GM10847 (cell line): Measurements from ENCODE around the gene GARNL3.

Experiments
- POLR2A ChIP-seq: IDR thresholded peaks from 2 replicates; pipeline ENCODE4 v1.6.1; 2011; ENCODE audit not compliant: insufficient read length; ENCODE audit errors: extremely low read depth

The GARNL3 gene

DNA sequence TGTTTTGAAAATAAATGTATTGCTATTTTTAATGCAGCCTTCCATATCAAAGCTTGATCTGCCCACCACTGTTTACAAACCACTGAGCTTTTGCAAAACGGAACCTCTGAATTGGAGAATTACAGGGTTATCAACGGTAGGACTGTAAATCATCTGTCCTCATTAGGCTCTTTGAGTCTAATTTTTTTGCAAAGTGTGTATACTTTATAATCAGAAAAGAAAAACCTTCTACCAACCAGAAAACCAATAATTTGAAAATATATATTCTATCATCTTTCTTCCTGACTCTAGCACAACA lies 125.6 kb downstream of the GARNL3 start:
- TF ChIP-seq POLR2A = no peak

DNA sequence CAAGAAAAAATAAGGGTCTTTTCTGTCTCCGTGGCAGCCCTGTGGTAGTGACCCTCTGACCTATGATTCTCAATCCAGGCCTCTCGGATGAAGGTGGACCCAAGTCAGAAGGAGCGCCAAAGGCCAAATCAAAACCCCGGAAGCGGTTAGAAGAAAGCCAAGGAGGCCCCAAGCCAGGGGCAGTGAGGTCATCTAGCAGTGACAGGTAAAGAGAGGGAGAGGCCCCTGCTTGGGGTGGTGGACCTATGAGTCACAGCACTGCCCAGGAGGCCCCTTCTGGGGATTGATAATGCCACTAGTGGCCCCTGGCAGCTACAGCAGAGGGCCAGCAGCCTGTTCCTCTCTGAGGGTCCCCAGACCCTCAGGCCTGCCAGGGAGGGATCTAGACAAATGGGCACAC lies 126.0 kb downstream of the GARNL3 start:
- no peak for TF ChIP-seq POLR2A

DNA sequence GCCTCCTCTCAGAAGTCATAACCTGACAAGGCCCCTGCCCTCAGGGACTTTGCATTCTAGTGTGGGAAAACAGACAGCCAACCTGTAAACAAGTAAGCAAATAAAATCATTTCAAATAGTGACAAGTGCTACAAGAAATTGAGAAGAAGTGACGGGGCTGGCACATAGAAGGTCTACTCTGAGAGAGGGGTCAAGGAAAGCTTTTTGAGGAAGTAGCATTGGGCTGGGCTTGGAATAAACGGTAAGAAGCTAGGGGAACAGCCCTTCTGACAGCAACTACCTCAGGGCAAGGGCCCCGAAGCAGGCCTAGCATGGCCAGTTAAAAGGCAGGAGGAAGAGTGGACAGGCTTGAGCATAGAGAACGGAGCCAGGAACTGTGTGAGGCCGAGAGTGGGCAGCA lies 127.6 kb downstream of the GARNL3 start:
- TF ChIP-seq POLR2A = no peak

DNA sequence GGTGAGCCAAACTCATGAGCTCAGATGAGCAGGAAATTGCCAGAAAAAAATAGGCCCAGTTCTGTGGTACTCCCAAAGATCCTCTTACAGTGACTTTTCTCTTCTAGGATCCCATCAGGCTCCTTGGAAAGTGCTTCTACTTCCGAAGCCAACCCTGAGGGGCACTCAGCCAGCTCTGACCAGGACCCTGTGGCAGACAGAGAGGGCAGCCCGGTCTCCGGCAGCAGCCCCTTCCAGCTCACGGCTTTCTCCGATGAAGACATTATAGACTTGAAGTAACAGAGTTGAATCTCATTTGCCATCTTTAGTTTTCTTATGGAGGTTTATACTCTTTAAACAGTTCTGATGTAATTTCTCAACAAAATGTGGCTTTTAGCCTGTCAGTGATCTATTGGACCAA lies 128.4 kb downstream of the GARNL3 start:
- TF ChIP-seq POLR2A = no peak

DNA sequence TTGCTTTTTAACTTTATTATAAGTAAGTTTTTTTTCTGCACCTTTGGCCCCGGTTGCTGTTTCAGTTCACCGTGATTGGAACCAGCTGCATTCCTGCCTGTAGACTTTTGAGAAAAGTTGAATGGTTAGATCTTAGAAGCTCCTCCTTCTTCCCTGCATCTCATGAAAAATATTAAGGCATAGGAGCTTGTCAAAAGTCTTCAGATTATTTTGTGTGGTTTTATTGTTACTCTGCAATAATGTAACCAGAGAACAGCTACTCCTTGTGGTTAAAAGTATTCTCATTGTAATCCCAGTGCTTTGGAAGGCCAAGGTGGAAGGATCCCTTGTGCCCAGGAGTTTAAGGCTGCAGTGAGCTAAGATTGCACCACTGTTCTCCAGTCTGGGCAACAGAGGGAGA lies 129.1 kb downstream of the GARNL3 start:
- no peak for TF ChIP-seq POLR2A

DNA sequence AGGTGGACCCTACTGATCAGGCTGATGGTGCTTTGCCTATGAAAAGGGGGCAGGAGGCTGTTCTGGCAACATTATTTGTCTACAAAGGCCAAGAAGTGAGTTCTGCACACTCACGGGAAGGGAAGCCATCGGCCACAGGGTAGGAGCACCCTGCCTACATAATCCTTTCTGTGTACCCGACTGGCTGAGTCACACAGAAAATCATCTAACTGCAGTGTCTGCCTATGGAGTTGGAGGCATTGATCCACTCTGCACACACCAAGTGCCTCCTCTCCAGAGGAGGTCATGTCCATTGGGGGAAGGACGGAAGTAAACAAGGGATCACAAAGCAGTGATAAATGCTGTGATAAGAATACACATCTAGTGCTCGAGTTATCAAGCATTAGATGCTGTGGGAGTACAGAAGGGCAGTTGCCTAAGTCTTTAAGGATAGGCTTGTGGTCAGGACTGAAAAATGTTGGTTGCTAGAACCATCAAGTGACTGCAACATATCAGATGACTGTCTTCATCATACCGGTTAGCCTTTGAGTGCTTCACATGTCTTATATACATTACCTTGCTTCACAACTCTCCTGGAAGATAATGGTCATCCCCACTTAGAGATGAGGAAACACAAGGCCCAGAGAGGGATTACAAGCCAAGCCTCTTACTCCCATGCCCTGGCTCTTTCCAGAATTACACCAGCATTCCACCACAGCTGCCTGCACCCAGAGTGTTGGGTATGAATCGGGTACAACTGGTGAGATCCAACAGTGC lies 131.1 kb downstream of the GARNL3 start:
- TF ChIP-seq POLR2A = no peak

DNA sequence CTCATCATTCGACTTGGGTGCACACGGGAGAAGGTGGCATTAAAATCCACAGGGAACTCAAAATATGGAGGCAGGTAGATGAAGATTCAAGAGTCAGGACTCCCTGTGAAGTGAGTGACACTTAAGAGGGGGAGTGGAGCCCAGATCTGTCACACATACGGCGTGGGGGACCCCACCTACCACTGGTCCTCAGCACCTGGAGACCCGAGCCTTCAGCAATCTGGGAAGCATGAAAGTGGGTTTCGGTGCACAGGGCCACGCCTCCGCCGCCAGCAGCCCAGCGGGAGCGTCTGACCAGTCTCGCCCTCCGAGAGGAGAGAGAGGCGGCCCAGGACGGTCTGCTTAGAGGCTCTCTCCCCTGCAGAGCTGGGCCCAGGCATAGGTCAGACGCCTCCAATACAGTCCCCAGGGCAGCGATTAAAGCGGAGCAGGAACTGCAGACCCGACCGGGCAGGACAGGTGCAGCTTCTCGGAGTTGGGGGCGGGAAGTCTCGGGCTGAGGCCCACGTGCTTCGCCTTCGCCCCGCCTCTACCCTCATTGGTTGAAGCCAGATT lies 131.8 kb downstream of the GARNL3 start:
- TF ChIP-seq POLR2A = peak; percentile 46

DNA sequence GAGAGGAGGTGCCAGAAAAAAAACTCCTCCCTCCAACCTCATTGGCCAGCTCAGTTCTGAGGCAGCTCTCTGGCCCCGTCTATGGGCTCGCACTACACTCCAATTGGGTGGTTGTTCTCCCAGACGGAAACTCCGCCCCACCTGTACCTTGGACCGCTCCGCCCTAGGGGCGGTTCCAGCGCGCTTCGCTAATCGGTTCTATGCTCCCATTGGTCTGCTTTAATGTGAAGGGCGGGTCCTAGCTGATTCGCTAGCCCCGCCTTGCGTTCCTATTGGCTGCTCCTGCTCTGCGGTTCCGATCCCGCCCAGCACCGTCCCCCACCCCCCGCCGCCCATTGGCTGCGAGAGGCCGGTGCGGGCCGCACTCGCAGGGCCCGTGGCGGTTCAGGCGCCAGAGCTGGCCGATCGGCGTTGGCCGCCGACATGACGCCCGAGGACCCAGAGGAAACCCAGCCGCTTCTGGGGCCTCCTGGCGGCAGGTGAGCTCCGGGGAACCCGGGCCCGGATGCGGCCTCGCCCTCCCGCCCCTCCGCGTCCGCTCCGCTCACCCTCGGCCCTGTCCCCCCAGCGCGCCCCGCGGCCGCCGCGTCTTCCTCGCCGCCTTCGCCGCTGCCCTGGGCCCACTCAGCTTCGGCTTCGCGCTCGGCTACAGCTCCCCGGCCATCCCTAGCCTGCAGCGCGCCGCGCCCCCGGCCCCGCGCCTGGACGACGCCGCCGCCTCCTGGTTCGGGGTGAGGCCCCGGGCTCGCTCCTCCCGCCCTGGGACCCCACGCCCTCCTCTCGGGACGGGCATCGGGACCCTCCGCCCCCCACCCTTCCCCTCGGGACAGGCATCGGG lies 132.5 kb downstream of the GARNL3 start, which contains the start of gene SLC2A8:
SLC2A8 (plus strand) TSS at position 362 of the 838 bp plus-strand sequence; CDS start at position 424, 62 bp downstream.
- TF ChIP-seq POLR2A = peak; percentile 50

DNA sequence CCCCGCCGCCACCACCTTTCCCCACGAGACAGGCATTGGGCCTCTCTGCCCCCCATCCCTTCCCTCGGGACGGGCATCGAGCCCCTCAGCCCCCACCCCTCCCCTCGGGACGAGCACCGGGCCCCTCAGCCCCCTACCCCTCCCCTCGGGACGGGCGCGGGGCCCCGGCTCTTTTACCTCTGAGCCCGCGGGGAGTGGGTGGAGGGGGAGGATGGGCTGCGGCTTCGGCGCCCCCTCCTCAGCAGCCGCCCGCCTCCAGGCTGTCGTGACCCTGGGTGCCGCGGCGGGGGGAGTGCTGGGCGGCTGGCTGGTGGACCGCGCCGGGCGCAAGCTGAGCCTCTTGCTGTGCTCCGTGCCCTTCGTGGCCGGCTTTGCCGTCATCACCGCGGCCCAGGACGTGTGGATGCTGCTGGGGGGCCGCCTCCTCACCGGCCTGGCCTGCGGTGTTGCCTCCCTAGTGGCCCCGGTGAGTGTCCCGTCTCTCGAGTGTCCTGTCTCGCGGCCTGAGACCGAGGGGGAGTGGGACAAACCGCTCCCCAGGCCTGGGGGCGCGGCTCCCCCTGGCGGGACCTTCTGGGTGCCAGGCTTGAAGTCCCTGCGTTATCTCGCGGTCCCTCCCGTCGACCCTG lies 133.2 kb downstream of the GARNL3 start:
- no peak for TF ChIP-seq POLR2A

DNA sequence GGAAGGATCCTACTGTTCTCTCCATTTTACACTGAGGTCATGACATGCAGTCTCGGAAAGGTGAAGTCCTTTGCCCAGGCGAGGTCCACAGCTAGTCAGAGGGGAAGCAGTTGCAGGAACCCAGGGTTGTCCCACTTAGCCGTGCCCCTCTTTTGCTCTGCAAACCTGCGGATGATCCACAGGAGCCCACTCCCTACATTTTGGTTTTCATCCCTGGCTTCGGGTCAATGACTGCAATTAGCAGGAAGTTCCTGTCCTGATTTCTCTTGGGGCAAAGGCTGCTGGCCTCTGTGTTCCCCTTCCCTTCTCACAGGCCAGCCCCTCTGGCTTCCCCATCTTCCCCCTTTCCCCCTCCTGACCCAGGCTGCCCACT lies 133.7 kb downstream of the GARNL3 start:
- TF ChIP-seq POLR2A = no peak

DNA sequence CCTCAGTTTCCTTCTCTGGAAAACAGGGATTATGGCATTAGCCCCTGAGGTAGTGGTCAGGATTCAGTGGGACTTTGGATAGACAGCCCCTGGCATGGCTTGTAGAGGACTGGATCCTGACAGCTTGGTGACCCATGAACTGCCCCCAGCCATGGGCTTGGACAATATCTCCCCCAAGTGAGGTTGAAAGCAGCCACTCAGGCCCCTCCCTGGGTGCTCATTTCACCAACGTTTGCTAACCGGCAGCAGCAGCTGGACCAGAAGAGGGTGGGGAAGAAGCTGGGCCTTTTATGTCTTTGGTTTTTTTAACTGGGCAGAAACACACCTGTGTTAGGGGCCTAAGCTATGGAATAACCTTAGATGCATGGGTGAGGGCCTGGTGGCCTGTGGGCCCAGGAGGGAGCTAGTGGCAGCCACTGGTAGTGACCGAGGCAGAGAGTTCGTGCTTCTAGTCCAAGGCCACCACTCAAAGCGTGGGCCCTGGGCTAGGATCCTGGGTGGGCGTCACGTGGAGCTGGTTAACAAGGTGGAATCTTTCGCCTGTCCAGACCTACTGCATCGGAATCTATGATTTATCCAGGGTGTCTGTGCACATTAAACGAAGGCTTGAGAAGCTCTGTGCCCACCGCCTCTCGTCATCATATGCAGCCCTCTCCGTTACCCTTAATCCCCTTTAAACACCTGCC lies 134.3 kb downstream of the GARNL3 start:
- TF ChIP-seq POLR2A = no peak

DNA sequence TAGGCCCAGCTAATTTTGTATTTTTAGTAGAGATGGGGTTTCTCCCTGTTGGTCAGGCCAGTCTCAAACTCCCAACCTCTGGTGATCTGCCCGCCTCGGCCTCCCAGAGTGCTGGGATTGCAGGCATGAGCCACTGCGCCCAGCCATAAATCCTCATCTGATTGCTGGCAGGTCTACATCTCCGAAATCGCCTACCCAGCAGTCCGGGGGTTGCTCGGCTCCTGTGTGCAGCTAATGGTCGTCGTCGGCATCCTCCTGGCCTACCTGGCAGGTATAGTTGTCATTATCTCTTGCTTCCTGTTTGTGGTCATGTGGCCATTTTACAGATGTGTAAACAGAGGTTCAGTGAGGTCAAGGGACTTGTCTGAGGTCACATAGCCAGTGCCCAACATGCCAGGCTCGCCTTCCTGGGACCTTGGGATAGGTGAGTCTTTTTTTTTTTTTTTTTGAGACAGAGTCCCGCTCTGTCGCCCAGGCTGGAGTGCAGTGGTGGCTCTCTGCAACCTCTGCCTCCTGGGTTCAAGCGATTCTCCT lies 135.2 kb downstream of the GARNL3 start:
- no peak for TF ChIP-seq POLR2A

DNA sequence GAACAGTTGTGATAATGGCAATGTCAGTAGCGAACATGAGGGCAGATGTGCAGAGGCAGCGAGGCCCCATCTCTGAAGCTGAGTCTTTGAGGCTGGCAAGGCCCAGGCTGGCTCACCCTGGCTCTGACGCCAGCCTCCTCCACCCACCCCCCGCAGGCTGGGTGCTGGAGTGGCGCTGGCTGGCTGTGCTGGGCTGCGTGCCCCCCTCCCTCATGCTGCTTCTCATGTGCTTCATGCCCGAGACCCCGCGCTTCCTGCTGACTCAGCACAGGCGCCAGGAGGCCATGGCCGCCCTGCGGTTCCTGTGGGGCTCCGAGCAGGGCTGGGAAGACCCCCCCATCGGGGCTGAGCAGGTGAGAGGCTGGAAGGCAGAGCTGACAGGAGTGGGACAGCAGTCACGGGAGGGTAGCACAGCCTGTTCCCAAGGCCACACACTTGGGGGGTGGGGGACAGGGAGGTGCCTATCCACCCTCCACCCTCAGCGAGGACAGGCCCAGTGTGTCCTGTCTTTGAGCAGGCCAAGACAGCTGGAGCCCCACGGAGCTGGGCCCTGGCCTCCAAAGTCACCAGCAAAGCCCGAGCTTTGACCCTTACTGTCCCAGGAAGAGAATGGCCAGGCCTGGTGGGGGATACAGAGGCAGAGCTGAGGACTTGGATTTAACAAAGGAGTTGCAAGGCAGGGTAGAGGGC lies 138.0 kb downstream of the GARNL3 start:
- no peak for TF ChIP-seq POLR2A

DNA sequence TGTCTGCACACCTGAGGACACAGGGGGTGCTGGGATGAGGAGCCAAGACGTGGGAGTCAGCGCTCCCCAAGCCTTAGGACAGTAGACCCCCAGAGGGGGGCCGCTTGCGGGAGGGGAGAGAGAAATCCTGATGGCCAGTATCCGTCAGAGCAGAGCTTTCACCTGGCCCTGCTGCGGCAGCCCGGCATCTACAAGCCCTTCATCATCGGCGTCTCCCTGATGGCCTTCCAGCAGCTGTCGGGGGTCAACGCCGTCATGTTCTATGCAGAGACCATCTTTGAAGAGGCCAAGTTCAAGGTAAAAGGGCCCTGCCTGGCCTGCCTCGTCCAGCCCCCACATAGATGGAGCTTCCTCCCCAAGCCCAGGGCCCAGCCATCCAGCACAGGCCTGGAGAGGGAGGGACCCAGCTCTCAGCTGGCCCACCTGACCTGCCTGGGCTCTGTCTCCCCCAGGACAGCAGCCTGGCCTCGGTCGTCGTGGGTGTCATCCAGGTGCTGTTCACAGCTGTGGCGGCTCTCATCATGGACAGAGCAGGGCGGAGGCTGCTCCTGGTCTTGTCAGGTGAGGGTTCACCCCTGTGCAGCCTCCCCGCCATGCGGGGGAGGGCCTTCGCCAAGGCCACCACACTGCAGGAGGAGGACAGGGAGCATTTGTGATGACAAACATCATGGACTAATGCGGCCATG lies 139.1 kb downstream of the GARNL3 start:
- TF ChIP-seq POLR2A = no peak

DNA sequence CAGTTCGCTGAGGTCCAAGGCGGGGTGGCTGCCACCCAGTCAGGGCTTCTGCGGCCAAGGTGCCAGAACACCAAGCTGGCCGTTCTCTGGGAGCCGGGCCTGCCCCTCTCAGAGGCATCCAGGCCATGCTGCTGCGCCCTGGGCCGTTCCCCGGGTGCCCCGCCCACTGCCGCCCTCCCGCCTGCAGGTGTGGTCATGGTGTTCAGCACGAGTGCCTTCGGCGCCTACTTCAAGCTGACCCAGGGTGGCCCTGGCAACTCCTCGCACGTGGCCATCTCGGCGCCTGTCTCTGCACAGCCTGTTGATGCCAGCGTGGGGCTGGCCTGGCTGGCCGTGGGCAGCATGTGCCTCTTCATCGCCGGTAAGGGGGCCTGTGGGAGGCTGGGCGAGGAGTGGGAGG lies 140.1 kb downstream of the GARNL3 start:
- no peak for TF ChIP-seq POLR2A
